GM10266 (cell line): Measurements from ENCODE around the gene LINC00237.

Source experiments
- DNase-seq: peaks from one replicate; pipeline ENCODE4 v3.0.0; 2012; ENCODE audit errors: extremely low spot score
- TF ChIP-seq, protein P1 (sequence below): IDR thresholded peaks from 2 replicates; pipeline ENCODE4 v1.5.1; 2012; ENCODE audit warnings: mild to moderate bottlenecking, low read depth; ENCODE audit not compliant: control insufficient read depth, insufficient read depth; ENCODE audit errors: missing control alignments

The LINC00237 gene

DNA sequence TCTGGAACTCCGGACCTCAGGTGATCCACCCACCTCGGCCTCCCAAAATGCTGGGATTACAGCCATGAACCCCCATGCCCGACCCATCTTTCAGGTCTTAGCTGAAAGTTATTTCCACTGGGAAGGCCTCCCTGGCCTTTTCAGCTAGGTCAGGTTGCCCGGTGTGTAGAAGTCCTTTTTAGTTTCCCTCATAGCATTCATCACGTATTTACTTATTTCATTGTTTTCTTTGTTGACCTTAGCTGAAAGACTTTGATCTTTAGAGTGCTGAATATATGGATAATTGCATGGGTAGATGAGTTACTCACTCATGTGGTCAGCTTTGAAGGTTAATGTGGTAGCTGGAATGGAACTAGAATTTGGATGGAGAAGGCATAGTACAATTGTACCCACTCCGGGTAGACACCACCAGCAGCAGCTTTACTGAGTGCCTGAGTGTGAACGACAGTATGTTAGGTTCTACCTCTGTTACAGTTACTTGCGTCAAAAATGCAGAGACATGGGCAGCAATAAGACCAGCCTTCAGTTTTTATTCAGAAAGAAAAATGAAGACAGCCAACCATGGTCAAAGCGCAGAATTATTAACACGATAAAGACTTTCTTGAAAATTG, 28.8 kb upstream of the LINC00237 start:
- TF ChIP-seq, protein P1, sequence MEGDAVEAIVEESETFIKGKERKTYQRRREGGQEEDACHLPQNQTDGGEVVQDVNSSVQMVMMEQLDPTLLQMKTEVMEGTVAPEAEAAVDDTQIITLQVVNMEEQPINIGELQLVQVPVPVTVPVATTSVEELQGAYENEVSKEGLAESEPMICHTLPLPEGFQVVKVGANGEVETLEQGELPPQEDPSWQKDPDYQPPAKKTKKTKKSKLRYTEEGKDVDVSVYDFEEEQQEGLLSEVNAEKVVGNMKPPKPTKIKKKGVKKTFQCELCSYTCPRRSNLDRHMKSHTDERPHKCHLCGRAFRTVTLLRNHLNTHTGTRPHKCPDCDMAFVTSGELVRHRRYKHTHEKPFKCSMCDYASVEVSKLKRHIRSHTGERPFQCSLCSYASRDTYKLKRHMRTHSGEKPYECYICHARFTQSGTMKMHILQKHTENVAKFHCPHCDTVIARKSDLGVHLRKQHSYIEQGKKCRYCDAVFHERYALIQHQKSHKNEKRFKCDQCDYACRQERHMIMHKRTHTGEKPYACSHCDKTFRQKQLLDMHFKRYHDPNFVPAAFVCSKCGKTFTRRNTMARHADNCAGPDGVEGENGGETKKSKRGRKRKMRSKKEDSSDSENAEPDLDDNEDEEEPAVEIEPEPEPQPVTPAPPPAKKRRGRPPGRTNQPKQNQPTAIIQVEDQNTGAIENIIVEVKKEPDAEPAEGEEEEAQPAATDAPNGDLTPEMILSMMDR, result no peak
- DNase-seq, result no peak

DNA sequence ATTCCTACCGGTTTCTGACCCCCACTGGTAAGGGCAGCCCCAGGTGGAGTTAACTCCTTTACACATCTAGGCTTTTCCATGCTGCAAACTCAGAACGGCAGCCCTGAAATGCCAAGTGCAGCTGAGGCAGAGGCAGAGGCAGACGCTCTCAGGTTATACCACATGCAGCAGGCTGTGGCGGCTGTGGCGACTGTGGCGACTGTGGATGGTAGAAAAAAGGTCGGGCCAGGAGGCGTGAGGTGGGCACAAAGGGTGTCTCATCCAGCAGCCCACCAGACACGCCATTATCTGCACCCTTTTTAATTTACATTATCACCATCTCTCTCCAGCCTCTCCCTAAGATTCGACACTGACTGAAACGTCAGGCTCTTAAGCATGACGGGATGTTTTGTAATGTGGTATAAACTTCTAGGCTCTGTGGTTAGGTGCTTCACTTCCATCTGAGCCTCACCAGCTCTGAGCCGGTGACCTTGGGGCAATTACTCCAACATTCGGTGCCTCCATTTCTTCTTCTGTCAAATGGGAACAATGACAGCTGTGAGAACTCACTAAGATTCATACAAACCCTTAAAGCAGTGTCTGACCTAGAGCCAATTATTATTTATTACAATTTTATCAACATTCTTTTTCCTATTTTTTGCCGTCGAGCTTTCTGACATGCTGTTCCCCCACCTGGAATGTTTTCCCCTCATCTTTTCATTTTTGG, 27.9 kb upstream of the LINC00237 start:
- TF ChIP-seq, protein P1, result no peak
- DNase-seq, result no peak

DNA sequence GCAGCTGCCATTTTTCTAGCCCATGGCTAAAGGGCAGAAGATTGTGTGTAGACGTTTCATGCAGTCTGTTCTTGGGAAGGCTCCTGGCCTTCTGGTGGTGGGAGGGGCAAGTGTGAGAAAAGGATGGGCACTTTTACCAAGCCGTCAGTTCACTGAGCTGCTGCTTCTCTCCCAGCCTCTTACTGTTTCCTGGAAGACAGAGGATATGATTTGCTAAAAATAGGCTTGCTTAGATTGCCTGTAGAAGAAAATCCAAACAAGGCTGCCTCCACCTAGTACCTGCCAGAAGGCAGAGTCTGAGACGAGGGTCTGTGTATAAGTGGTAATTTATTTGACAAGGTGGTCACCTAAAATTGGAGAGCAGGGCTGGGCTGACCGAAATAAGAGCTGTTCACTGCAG, 27.2 kb upstream of the LINC00237 start:
- TF ChIP-seq, protein P1, result no peak
- DNase-seq, result no peak

DNA sequence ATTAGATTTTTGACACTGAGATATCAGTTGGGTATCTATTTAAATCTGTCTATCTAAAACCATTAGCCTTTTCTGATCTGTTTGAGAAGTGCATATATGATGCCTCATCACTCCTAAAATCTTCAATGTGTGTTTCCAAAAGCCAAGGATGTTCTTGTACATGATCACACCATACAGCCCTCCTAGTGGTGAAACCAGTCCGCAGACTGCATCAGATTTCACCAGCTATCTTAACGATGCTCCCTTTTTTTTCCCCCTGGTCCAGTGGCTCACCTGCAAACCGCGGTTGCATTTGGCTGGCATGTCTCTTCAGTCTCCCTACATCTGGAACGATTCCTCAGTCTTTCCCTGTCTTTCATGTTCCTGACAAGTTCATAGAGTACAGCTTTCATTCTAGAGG, 23.7 kb upstream of the LINC00237 start:
- DNase-seq, result no peak
- TF ChIP-seq, protein P1, result no peak

DNA sequence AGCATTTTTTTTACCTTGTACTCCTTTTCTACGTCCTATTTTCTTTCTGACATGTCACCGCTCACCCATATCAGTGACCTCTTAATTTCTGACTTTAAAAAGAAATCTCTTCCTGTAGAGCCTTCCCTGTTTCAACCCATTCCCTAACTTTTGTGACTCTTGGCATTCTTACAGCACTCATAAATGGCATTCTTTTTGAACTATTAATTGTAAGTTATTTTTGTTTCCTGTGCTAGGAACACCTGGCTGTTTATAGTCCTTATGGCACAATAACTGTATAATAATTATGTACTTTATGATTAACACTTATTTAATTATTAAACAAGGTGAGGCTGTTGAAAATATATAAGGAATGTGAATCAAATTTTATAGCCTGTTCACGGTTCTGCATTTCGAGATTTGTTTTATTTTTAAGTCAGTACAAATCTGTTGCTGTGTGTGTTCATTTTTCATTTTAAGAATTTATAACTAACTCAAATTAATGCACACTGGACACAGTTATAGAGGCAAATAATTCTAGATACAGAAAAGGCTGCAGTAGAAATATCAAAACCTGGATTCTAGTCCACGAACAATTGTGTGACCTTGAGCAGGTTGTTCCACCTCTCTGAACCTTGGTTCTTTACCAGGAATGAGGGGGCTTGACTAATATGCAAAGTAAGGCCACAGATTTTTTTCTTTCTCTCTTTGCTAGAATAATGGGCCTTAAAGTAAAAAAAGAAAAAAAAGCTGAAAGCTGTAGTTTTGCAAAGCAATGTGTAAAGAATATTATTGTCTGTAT, 21.2 kb upstream of the LINC00237 start:
- TF ChIP-seq, protein P1, result no peak

DNA sequence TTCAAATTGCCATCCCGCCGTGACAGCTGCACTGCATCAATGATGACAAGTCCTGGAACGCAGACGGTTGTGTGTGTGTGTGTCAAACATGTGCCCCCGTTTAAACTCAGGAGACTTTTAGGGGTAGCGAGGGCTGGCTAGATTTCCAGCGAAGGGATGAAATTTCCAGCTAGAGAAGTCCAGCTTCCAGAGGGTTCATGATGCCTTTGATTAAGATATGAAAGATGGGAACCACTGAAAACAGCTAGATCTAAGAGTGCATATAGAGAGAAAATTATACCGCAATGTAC, 20.4 kb upstream of the LINC00237 start:
- TF ChIP-seq, protein P1, result no peak

More for the DNA sequence above, 21.2 kb upstream of the LINC00237 start:
- DNase-seq, result no peak

More for the DNA sequence above, 20.4 kb upstream of the LINC00237 start:
- DNase-seq, result no peak
